HepG2 (cell line): ENCODE data around the gene SLC26A2. TPM values are rescaled to one million over a fixed set of nuclear protein-coding genes. Genes with fewer than 3 reads are reported as not detected.

Experiments used
- CHD2 ChIP-seq: IDR thresholded peaks from 2 replicates; pipeline ENCODE4 v1.6.1; 2011; ENCODE audit warnings: low read depth, low read length, improper control_type of control experiment
- EP300 ChIP-seq, 3 experiments: sonication (generic) in 1 of 3; formaldehyde crosslinking in 1 of 3; IDR thresholded peaks; 2 replicates each; pipeline versions ENCODE4 v1.5.1 to v1.6.1; 2011 to 2020; ENCODE audit warnings: low read depth in 2 of 3, low read length in 2 of 3, borderline replicate concordance in 1 of 3, improper control_type of control experiment in 1 of 3, mild to moderate bottlenecking in 1 of 3, missing genetic modification reagents in 1 of 3, moderate library complexity in 1 of 3
- GABPA ChIP-seq, 2 experiments: IDR thresholded peaks; 2 replicates each; pipeline ENCODE4 v1.6.1; 2011 to 2016; ENCODE audit warnings: low read depth in 2 of 2, low read length in 1 of 2, missing biosample characterization in 1 of 2, missing genetic modification characterization in 1 of 2
- HOXA5 ChIP-seq: sonication (generic); formaldehyde crosslinking; IDR thresholded peaks from 2 replicates; pipeline ENCODE4 v1.4.0; 2020; ENCODE audit warnings: missing genetic modification reagents
- KLF13 ChIP-seq: sonication (generic); formaldehyde crosslinking; IDR thresholded peaks from 2 replicates; pipeline ENCODE4 v1.4.0; 2020; ENCODE audit warnings: mild to moderate bottlenecking, missing genetic modification reagents
- NR2C2 ChIP-seq: sonication (generic); formaldehyde crosslinking; IDR thresholded peaks from 2 replicates; pipeline ENCODE4 v1.4.0; 2020; ENCODE audit warnings: missing genetic modification reagents, mild to moderate bottlenecking, moderate library complexity, borderline replicate concordance
- PHF8 ChIP-seq: sonication (generic); formaldehyde crosslinking; IDR thresholded peaks from 2 replicates; pipeline ENCODE4 v1.5.0; 2020; ENCODE audit warnings: missing genetic modification reagents
- TEAD3 ChIP-seq: optimal IDR thresholded peaks from 2 replicates; pipeline ENCODE3; 2016; ENCODE audit warnings: borderline replicate concordance
- ZNF12 ChIP-seq: sonication (generic); formaldehyde crosslinking; IDR thresholded peaks from 2 replicates; pipeline ENCODE4 v1.5.0; 2020; ENCODE audit warnings: missing genetic modification reagents
- ZNF430 ChIP-seq: sonication (generic); formaldehyde crosslinking; IDR thresholded peaks from 2 replicates; pipeline ENCODE4 v1.9.0; 2021; ENCODE audit warnings: mild to moderate bottlenecking, missing genetic modification reagents
- ZNF644 ChIP-seq: IDR thresholded peaks from 2 replicates; pipeline ENCODE4 v1.6.1; 2016; ENCODE audit warnings: low read depth
- ZNF660 ChIP-seq: sonication (generic); formaldehyde crosslinking; IDR thresholded peaks from 2 replicates; pipeline ENCODE4 v1.5.1; 2020; ENCODE audit warnings: mild to moderate bottlenecking, low read depth, missing genetic modification reagents, borderline replicate concordance
- polyA plus RNA-seq, 8 experiments: library from polyadenylated mRNA; depleted of rRNA in 3 of 8; stranded (reverse) in 7 of 8; unstranded in 1 of 8; fragments of >200 nt; fragmentation: Illumina TruSeq in 4 of 8; extraction: Trizol in 4 of 8; gene quantifications; 2 replicates each; pipeline versions ENCODE4 v1.2.1 to v1.2.3, GENCODE V29; 2011 to 2016; ENCODE audit warnings: low read depth in 4 of 8, missing spikeins in 1 of 8, mixed read lengths in 1 of 8; ENCODE audit not compliant: insufficient read depth in 1 of 8
- total RNA-seq, 5 experiments: library from RNA; depleted of rRNA; stranded (reverse); fragments of >200 nt; fragmentation: Illumina TruSeq; extraction: Trizol; gene quantifications; 2 replicates each; pipeline ENCODE4 v1.2.3, GENCODE V29; 2016; ENCODE audit warnings: low read depth in 1 of 5
- TF ChIP-seq, protein P1 (sequence below): IDR thresholded peaks from 2 replicates; pipeline ENCODE4 v1.4.0; 2020; ENCODE audit warnings: mild to moderate bottlenecking, missing genetic modification reagents

SLC26A2 gene
- total and polyA plus RNA-seq, 2 of the 13 experiments (the other 11 are each of a cell fraction or from before 2014, with no cell fraction given) = 2.2 to 7.9 TPM

DNA sequence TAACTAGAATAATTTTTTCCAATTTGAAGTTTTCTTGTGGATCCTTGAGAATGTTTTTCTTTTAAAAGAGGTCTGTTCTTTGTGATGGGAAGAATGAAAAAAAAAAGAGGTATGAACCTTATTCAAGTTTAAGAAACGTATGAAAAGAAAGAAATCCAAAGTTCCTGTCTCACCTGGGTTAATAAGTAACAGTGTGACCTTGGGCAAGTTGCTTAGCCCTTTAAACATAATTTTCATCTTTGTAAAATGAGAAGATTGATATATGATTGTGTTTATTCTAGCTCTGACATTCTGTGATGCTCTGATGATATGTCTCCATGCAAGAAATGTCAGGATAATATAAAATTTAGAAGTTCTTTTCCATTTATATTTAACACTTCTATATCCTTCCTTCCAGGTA lies 19.3 kb downstream of the SLC26A2 start (continued):
- no peak for TF ChIP-seq GABPA (IDR thresholded peaks at IDR 0.05; ENCODE audit: low read depth, low read length)
- no peak for TF ChIP-seq GABPA (CRISPR knock-in tag; IDR thresholded peaks at IDR 0.05; ENCODE audit: low read depth)
- TF ChIP-seq HOXA5 = no peak
- TF ChIP-seq EP300 (IDR thresholded peaks at IDR 0.05; ENCODE audit: low read depth in 2 of 2, low read length in 2 of 2) = 0 out of 4 replicates have a peak, but pooled peaks of 1 of the 2 experiments have one; percentile 5
- no peak for TF ChIP-seq EP300 (CRISPR knock-in tag; IDR thresholded peaks at IDR 0.05; ENCODE audit: borderline replicate concordance)
- no peak for TF ChIP-seq ZNF644 (CRISPR knock-in tag)
- TF ChIP-seq, protein P1, sequence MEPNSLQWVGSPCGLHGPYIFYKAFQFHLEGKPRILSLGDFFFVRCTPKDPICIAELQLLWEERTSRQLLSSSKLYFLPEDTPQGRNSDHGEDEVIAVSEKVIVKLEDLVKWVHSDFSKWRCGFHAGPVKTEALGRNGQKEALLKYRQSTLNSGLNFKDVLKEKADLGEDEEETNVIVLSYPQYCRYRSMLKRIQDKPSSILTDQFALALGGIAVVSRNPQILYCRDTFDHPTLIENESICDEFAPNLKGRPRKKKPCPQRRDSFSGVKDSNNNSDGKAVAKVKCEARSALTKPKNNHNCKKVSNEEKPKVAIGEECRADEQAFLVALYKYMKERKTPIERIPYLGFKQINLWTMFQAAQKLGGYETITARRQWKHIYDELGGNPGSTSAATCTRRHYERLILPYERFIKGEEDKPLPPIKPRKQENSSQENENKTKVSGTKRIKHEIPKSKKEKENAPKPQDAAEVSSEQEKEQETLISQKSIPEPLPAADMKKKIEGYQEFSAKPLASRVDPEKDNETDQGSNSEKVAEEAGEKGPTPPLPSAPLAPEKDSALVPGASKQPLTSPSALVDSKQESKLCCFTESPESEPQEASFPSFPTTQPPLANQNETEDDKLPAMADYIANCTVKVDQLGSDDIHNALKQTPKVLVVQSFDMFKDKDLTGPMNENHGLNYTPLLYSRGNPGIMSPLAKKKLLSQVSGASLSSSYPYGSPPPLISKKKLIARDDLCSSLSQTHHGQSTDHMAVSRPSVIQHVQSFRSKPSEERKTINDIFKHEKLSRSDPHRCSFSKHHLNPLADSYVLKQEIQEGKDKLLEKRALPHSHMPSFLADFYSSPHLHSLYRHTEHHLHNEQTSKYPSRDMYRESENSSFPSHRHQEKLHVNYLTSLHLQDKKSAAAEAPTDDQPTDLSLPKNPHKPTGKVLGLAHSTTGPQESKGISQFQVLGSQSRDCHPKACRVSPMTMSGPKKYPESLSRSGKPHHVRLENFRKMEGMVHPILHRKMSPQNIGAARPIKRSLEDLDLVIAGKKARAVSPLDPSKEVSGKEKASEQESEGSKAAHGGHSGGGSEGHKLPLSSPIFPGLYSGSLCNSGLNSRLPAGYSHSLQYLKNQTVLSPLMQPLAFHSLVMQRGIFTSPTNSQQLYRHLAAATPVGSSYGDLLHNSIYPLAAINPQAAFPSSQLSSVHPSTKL (CRISPR knock-in tag) = 0 out of 2 replicates have a peak, but pooled peaks have one; percentile 21
- TF ChIP-seq ZNF12 = no peak
- no peak for TF ChIP-seq ZNF660 (CRISPR knock-in tag)
- no peak for TF ChIP-seq CHD2
- TF ChIP-seq ZNF430 (CRISPR knock-in tag) = no peak
- TF ChIP-seq NR2C2 = no peak
- no peak for TF ChIP-seq TEAD3 (CRISPR knock-in tag)
- no peak for TF ChIP-seq PHF8 (CRISPR knock-in tag)
- TF ChIP-seq KLF13 = no peak
